Measurements from ENCODE around the gene RELA.
"Not testable (repeated sequence)": the region's sequence is repeated elsewhere in the genome, so short reads cannot be mapped to it uniquely, and the experiment has no call there.

Gene RELA

GRCh38 chr11:65662799-65663638, at the start of gene RELA:
TSS of gene RELA (minus strand) at chr11:65662916. CDS start at chr11:65662832, 84 bp downstream.
- peak; percentile 27 for DNase-seq

GRCh38 chr11:65711785-65712632, 49.3 kb upstream of the RELA start, which contains the start of gene KAT5:
TSS of gene KAT5 (plus strand) at chr11:65712252. CDS start at chr11:65712268, 16 bp downstream.
- peak; percentile 84 for DNase-seq

GRCh38 chr11:65710421-65710820, 47.7 kb upstream of the RELA start:
- DNase-seq, result no peak

- no peak for DNase-seq
Observed at GRCh38 chr11:65709661-65710060, 46.9 kb upstream of the RELA start.

- DNase-seq, result no peak
Observed at GRCh38 chr11:65708451-65708850, 45.7 kb upstream of the RELA start.

GRCh38 chr11:65707002-65707401, 44.3 kb upstream of the RELA start:
- DNase-seq, result not testable (repeated sequence)

GRCh38 chr11:65706303-65706763, 43.6 kb upstream of the RELA start:
- not testable (repeated sequence) for DNase-seq

- DNase-seq, result no peak
Observed at GRCh38 chr11:65703846-65704245, 41.1 kb upstream of the RELA start.

- no peak for DNase-seq
Observed at GRCh38 chr11:65701686-65702085, 39.0 kb upstream of the RELA start.

- DNase-seq, result peak; percentile 68
Observed at GRCh38 chr11:65700399-65700798, 37.7 kb upstream of the RELA start.

GRCh38 chr11:65699306-65699705, 36.6 kb upstream of the RELA start:
- DNase-seq, result no peak

- DNase-seq, result no peak
Observed at GRCh38 chr11:65698205-65698604, 35.5 kb upstream of the RELA start.

- no peak for DNase-seq
Observed at GRCh38 chr11:65696802-65697552, 34.3 kb upstream of the RELA start.

- DNase-seq, result peak; percentile 93
Observed at GRCh38 chr11:65695459-65696241, 32.9 kb upstream of the RELA start.

GRCh38 chr11:65692367-65692766, 29.7 kb upstream of the RELA start:
- no peak for DNase-seq

- not testable (repeated sequence) for DNase-seq
Observed at GRCh38 chr11:65691847-65692246, 29.1 kb upstream of the RELA start.

GRCh38 chr11:65685981-65686380, 23.3 kb upstream of the RELA start:
- no peak for DNase-seq

- not testable (repeated sequence) for DNase-seq
Observed at GRCh38 chr11:65683480-65683879, 20.8 kb upstream of the RELA start.

GRCh38 chr11:65680192-65680743, 17.6 kb upstream of the RELA start:
- no peak for DNase-seq

- no peak for DNase-seq
Observed at GRCh38 chr11:65672982-65673381, 10.3 kb upstream of the RELA start.

- DNase-seq, result no peak
Observed at GRCh38 chr11:65672180-65672860, 9.6 kb upstream of the RELA start.
